NCI-H510A (cell line): ENCODE data around the gene SPATA9.

Experiments used
- DNase-seq: peaks from one replicate; lab custom pipeline; 2025; lab: John Stamatoyannopoulos, UW

SPATA9 gene

GRCh38 chr5:95682891-95683290, at the start of gene SPATA9:
TSS of gene SPATA9 (minus strand) at chr5:95682991. CDS start at chr5:95682854, 137 bp downstream.
- no peak for DNase-seq

GRCh38 chr5:95731571-95732554, 49.1 kb upstream of the SPATA9 start:
- no peak for DNase-seq

GRCh38 chr5:95730730-95731570, 48.2 kb upstream of the SPATA9 start, which contains the start of gene RHOBTB3:
TSS of gene RHOBTB3 (plus strand) at chr5:95731336. CDS start at chr5:95731683, 347 bp downstream.
- peak; percentile 69 for DNase-seq

- no peak for DNase-seq
These were observed 47.4 kb upstream of the SPATA9 start for GRCh38 chr5:95730011-95730700.

GRCh38 chr5:95729115-95730010, 46.6 kb upstream of the SPATA9 start:
- DNase-seq, result no peak

- DNase-seq, result no peak
These were observed 45.8 kb upstream of the SPATA9 start for GRCh38 chr5:95728494-95729114.

GRCh38 chr5:95727764-95728191, 45.0 kb upstream of the SPATA9 start:
- DNase-seq, result peak; percentile 73

- DNase-seq, result no peak
These were observed 44.3 kb upstream of the SPATA9 start for GRCh38 chr5:95726811-95727763.

GRCh38 chr5:95725937-95726810, 43.4 kb upstream of the SPATA9 start:
- no peak for DNase-seq

- DNase-seq, result no peak
These were observed 42.5 kb upstream of the SPATA9 start for GRCh38 chr5:95725071-95725820.

GRCh38 chr5:95723632-95724369, 41.0 kb upstream of the SPATA9 start:
- DNase-seq, result no peak

GRCh38 chr5:95721582-95722295, 38.9 kb upstream of the SPATA9 start:
- DNase-seq, result no peak

GRCh38 chr5:95720094-95720786, 37.4 kb upstream of the SPATA9 start:
- DNase-seq, result no peak

GRCh38 chr5:95718738-95719137, 35.9 kb upstream of the SPATA9 start:
- no peak for DNase-seq

- DNase-seq, result no peak
These were observed 35.4 kb upstream of the SPATA9 start for GRCh38 chr5:95718203-95718602.
